GM12864 (cell line): ENCODE data around the gene TAF5L.
"Not testable (repeated sequence)": the region's sequence is repeated elsewhere in the genome, so short reads cannot be mapped to it uniquely, and the experiment has no call there.

Experiments used
- DNase-seq: peaks from one replicate; pipeline ENCODE4 v3.0.0-alpha.2; 2011; ENCODE audit warnings: low read depth
- H3K4me3 ChIP-seq: 2 replicates; pipeline ENCODE4 v1.5.1; 2011; ENCODE audit warnings: mild to moderate bottlenecking, low read depth, low read length, control low read depth
- TF ChIP-seq, protein P1 (sequence below): IDR thresholded peaks from 2 replicates; pipeline ENCODE4 v1.5.1; 2011; ENCODE audit warnings: low read depth, mild to moderate bottlenecking, moderate library complexity, low read length, control low read depth, inconsistent platforms; ENCODE audit errors: missing control alignments

The TAF5L gene

DNA sequence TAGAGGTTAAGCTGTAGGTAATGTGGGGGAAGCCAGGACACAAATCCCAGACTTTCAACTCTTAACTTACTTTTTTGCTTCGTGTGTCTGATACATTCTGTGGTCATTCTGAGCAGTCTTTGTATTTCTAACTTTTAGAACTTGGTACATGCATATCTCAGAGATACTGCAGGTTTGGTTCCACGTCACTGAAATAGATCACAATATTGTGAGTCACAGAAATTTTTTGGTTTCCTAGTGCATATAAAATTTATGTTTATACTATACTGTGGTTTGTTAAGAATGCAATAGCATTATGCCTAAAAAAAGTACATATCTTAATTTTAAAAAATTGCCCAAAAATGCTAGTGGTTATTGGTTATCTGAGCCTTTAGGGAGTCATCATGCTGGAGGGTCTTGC lies 3.3 kb upstream of the TAF5L start:
- H3K4me3 ChIP-seq, result no peak overlapping the region
- TF ChIP-seq, protein P1, sequence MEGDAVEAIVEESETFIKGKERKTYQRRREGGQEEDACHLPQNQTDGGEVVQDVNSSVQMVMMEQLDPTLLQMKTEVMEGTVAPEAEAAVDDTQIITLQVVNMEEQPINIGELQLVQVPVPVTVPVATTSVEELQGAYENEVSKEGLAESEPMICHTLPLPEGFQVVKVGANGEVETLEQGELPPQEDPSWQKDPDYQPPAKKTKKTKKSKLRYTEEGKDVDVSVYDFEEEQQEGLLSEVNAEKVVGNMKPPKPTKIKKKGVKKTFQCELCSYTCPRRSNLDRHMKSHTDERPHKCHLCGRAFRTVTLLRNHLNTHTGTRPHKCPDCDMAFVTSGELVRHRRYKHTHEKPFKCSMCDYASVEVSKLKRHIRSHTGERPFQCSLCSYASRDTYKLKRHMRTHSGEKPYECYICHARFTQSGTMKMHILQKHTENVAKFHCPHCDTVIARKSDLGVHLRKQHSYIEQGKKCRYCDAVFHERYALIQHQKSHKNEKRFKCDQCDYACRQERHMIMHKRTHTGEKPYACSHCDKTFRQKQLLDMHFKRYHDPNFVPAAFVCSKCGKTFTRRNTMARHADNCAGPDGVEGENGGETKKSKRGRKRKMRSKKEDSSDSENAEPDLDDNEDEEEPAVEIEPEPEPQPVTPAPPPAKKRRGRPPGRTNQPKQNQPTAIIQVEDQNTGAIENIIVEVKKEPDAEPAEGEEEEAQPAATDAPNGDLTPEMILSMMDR, result no peak
- no peak for DNase-seq

DNA sequence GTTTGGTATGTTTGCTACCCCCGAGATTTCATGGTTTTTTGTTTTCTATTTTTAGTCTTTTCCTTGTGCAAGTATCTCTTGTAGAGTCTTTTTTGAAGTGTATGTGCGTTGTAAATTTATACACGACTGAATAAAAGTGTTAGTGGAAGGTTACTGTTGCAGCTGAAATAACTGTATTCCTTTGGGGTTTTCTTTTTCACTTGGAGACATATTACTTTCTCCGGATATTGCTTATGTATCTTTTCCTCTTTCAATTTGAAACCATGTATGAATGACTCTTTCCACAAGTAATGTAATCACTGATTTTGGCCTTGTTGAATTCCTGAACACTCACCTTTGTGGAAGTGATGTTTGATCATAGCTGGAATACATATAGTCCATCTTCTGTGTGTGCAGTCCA lies 1.1 kb upstream of the TAF5L start:
- DNase-seq, result no peak
- H3K4me3 ChIP-seq, result peak overlapping the region; percentile 90

DNA sequence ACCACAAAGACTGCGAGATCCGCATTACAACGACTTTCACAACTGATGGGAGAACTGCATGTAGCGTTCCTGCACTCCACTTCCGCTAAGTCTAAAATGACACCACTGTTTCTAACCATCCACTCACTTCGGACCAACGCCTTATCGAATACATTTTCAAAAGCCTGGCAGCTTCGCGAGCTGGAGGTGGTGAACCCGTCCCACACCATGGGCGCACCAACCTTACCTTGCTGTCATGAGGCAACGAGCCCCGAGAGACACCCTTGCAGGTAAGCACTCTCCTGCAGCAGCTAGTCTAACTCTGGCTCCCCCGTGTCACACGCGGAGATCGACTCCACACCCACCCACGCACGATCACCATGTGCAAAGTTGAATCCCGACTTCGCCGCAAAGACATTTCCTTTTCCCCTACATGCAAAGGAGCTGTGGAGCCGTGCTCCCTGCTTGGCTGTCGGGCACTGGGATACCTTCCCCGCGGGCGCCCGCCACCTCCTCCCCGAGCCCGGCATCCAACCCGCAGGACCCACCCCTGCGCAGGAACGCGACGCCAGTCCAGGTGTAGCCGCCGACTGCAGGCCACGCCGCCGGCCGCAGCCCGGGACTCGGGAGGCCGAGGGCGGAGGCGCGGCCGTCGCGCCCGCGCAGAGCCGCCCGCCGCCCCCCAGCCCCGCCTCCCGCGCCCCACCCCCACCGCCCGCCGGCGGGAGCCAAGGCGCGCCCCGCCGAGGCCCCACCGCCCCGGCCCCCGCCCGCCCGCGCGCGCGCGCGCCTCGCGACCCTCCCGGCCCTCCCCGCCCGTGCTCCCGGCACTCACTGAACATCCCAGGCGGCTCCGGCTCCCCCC lies 629 bp downstream of the TAF5L start:
- TF ChIP-seq, protein P1, result no peak
- H3K4me3 ChIP-seq, result peak overlapping the region; percentile 90
- no peak for DNase-seq

More for the DNA sequence above, 1.1 kb upstream of the TAF5L start:
- TF ChIP-seq, protein P1, result no peak

DNA sequence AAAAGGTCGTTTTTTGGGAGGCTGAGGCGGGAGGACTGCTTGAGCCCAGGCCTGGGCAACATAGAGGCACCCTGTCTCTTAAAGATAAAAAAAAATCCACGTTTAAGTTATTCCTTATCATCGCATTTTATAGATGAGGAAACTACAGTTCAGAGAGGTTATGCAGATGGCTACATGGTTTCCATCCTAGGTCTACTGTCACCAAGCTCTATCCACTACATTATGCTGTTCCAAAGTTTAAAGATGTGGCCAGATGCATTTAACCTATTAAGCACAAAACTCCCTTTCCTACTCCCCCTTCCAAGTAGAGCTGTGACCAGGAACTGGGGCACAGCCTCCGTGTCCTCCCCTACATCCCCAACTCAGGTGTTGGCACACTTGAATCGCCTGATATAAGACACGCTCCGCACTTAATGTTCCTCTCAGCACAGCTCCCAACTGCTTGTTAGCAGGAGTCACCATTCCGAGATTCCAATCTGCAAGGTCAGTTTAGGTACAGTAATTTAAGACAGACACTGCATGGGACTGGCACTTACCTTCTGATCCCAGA lies 1.3 kb downstream of the TAF5L start:
- no peak for DNase-seq
- peak overlapping the region; percentile 90 for H3K4me3 ChIP-seq
- TF ChIP-seq, protein P1, result no peak

DNA sequence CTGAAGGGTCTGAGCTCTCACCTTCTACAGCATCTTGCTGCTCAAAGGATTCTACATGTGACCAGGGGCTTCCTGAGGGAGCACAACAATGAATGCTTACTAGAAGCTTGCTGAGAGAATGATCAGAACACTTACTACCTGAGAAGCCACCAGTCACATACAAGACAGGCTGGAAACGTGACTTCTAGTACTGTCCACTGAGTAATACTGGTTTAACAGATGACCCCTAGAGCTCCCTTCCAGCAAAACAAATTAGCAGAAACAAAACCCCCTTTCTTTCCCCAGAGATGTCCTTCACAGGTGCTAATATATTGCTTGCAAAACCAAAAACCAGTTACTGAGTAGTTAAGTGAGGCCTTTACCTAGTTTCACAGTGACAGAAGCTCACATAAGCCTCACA lies 2.1 kb downstream of the TAF5L start:
- no peak for DNase-seq
- TF ChIP-seq, protein P1, result no peak
- H3K4me3 ChIP-seq, result no peak overlapping the region; the same call in 1 of the 2 replicates

DNA sequence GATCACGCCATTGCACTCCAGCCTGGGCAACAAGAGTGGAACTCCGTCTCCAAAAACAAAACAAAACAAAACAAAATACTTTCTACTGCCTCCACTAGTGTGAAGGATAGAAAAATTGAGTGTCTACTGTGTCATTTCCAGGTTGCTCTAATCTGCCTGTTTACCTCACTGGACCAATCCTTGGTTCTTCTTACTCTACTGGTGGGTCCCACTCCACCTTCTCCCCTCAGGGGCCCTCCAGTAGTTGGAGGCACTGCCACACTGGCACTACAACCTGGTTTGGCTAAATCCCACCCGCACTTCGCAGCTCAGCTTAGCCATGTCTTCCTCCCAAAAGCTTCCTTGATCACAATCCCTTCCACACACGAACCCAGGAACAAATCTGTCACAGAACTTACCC lies 2.7 kb downstream of the TAF5L start:
- no peak overlapping the region for H3K4me3 ChIP-seq
- TF ChIP-seq, protein P1, result no peak
- DNase-seq, result no peak

DNA sequence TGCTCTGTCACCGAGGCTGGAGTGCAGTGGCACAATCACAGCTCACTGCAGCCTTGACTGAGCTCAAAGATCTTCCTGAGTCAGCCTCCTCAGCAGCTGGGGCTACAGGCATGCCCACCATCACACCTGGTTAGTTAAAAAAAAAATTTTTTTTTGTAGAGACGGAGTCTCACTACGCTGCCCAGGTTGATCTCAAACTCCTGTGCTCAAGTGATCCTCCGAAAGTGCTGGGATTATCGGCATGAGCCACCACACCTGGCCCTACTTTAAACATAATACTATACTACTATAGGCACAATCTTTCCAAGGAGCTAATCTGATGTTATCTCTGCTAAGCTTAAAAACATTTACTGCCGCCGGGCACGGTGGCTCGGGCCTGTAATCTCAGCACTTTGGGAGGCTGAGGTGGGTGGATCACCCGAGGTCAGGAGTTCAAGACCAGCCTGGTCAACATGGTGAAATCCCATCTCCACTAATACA lies 3.2 kb downstream of the TAF5L start:
- not testable (repeated sequence) for H3K4me3 ChIP-seq, DNase-seq
